Neural cell (in vitro differentiated cells): Measurements from ENCODE around the gene TSPAN9.
A peak's percentile ranks its signal among the peaks of the same experiment; 100 is the strongest.

Experiments used
- CTCF ChIP-seq: fragments of 450-650 bp; IDR thresholded peaks from 2 replicates; pipeline ENCODE4 v1.5.1; 2014; ENCODE audit warnings: antibody characterized with exemption, mild to moderate bottlenecking, moderate library complexity; ENCODE audit not compliant: poor library complexity, severe bottlenecking
- EZH2 ChIP-seq: fragments of 200-600, 300-800 bp; shearing (Covaris generic), sonication (generic); IDR thresholded peaks from 2 replicates; pipeline ENCODE4 v1.6.1; 2014; ENCODE audit warnings: antibody characterized with exemption, low read length, borderline replicate concordance, mild to moderate bottlenecking; ENCODE audit not compliant: insufficient read depth, poor library complexity, severe bottlenecking

DNA sequence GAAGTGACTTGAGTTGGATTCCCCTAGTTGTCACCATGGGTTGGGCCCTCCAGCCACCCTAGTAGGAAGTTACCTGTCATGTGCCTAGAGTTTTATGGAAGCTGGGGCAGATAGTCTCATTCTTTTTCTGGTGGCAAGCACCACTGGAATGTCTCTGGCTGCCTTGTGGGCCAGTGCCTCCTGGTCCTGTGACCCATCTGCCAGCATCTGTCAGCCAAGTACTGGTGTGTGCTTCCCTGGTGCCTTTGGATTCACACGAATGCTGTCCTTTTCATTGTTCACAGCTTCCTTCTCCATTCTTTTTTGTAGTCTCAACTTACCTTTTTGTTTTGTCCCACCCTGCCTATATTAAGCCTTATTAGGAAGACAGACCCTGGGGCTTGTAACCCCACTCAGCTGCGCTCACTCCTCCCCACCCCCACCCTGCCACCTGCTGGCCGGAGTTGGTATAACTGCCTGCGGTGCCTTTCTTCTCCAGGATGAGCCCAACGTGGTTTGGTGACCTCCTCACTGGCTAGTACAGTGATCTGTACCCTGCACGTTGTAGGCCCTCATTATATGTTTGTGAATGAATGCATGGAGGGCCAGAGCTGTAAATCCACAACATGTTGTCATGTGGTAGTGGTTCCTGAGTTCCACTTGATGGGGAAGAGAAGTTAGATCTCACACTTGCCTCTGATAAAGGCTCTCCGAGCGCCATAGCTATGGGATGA lies 125.7 kb downstream of the TSPAN9 start:
- TF ChIP-seq EZH2 (no peak), CTCF (peak; percentile 82)
